HL-60/S4 (cell line): ENCODE data around the gene IPO9.

Source experiments
- in situ Hi-C: fragments of 300-500 bp; cut with MboI; formaldehyde crosslinking; loops from 2 replicates; pipeline ENCODE4 v1.14.3; 2022; ENCODE audit warnings: low sequenced_read_pairs

IPO9 gene

GRCh38 chr1:201928266-201928665 lies 99.3 kb downstream of the IPO9 start:
- in situ Hi-C loops = no loop called here

GRCh38 chr1:201930137-201930536 lies 101.2 kb downstream of the IPO9 start:
- in situ Hi-C loops = no loop called here

GRCh38 chr1:201930803-201931202 lies 101.8 kb downstream of the IPO9 start:
- in situ Hi-C loops = no loop called here
